Suprapubic skin (tissue), 3 donors: Measurements from ENCODE around the gene FARS2.

Experiments used
- POLR2A ChIP-seq, 2 donors: fragments of 450-650 bp; IDR thresholded peaks; one replicate each; pipeline ENCODE4 v1.6.1; 2017; ENCODE audit warnings: antibody characterized with exemption in 2 of 2, mild to moderate bottlenecking in 2 of 2, moderate library complexity in 2 of 2
- TF ChIP-seq, protein P1 (sequence below), 2 donors: fragments of 200-600 bp in 1 of 2; fragments of 450-650 bp in 1 of 2; sonication (generic) in 1 of 2; IDR thresholded peaks; one replicate each; pipeline ENCODE4 v1.5.1; 2016 to 2019; ENCODE audit warnings: antibody characterized with exemption in 2 of 2, mild to moderate bottlenecking in 1 of 2, moderate library complexity in 1 of 2

DNA sequence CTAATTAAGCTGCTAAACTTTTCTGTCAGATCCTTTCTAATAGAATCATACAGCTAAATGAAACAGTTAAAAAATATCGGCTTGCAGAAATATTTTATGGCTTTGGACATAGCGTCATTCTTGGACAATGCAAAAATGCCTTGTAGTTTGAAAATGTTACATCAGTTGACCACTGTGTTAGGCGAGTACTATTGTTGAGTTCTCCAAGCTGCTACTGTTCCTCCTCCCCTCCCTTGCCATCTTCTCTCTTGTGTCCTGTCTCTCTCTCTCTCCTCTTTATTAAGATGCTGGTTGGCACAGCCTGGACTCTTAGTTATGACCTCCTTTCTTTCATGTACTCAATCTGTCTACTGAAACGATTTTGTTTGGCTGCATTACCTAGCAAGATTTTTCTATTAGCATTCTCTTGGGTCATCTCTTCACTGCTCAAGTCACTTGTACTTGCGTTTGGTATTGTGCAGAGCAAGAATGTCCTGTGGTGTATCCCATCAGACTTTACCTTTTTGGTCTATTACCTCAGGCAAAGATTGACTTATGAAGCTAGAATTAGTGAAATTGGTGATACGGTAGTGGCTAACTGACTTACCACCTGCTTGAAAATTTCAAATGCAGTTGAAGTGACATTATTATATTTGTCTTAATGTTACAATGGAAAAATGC, 127.9 kb downstream of the FARS2 start:
- TF ChIP-seq, protein P1, sequence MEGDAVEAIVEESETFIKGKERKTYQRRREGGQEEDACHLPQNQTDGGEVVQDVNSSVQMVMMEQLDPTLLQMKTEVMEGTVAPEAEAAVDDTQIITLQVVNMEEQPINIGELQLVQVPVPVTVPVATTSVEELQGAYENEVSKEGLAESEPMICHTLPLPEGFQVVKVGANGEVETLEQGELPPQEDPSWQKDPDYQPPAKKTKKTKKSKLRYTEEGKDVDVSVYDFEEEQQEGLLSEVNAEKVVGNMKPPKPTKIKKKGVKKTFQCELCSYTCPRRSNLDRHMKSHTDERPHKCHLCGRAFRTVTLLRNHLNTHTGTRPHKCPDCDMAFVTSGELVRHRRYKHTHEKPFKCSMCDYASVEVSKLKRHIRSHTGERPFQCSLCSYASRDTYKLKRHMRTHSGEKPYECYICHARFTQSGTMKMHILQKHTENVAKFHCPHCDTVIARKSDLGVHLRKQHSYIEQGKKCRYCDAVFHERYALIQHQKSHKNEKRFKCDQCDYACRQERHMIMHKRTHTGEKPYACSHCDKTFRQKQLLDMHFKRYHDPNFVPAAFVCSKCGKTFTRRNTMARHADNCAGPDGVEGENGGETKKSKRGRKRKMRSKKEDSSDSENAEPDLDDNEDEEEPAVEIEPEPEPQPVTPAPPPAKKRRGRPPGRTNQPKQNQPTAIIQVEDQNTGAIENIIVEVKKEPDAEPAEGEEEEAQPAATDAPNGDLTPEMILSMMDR (IDR thresholded peaks at IDR 0.05): no peak
- TF ChIP-seq POLR2A (IDR thresholded peaks at IDR 0.05): no peak
